Measurements from ENCODE around the gene PCP4L1. TPM values are rescaled to one million over a fixed set of nuclear protein-coding genes. Genes with fewer than 3 reads are reported as not detected.

The PCP4L1 gene
- total RNA-seq (not detected), polyA plus RNA-seq (under 1 TPM in 1 of 2 donors, not detected in 1; 0.15 TPM), total RNA-seq (not detected)

DNA sequence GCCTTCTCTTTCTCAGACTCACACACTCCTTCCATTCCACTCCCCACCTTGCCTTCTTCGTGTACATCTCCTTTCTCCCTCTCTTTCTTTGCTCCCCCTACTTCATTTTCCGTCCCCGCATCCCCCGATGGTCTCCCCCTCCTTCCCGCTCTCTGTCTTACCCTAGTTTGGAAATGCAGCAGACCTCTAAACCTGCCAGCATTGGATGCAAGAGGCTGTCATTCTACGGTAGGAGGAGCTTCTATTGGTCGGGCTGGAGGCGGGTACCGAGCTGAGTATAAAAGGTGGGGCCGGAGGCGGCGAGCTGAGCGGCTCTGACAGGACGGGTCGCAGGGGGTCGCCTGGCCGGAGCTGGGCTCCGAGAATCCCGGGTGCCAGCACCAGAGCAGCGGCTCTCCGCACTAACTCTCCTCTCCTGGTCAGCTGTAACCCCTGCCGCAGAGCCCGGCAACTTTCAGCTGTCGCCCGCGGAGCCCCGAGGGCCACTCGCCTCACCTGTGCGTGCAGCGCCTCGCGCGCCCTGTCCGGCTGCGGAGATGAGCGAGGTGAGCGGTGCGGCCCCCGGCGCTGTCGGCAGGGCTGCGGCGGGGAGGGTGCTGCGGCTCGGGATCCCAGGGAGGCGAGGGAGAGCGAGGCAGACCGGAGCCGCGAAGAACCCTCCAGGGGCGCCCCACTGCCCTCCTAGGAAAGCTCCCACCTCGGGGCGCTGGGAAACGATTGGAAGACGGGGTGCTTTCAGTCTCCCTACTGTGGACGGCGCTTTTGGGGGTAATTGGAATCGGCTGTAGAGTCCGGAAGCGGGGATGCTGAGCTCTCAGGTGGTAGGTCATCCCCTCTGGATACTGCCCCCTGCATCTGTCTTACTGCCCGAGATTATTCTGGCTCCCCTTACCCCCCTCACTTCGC, at the start of gene PCP4L1:
TSS of gene PCP4L1 (plus strand) at position 307 of the 906 bp plus-strand sequence. CDS start at position 537, 230 bp downstream.
- no peak within 1 kb of the TSS for H3K27ac ChIP-seq (ENCODE audit: low read depth, low read length)
- peaks cover 0 to 13% of the 10 kb centered on the region in 2 donors for H3K27me3 ChIP-seq (ENCODE audit: control insufficient read depth in 2 of 2, insufficient read depth in 2 of 2, low read length in 2 of 2)
- Mint-ChIP-seq H3K4me1 (peaks cover 6 to 24% (median 19%) of the 10 kb centered on the region in 7 donors), H3K36me3 (peaks cover 8 to 15% (median 14%) of the 10 kb centered on the region in 5 donors), H3K27me3 (peaks cover 51 to 71% (median 60%) of the 10 kb centered on the region in 5 donors), H3K9me3 (peaks cover 8 to 34% (median 25%) of the 10 kb centered on the region in 11 donors), H3K27ac (no peak within 1 kb of the TSS), H3K4me3 (peak within 1 kb of the TSS; percentile 60 to 93 (median 79))
- H3K4me3 ChIP-seq (ENCODE audit: low read length): peak within 1 kb of the TSS; percentile 43
- no peaks in the 10 kb centered on the region for H3K36me3 ChIP-seq (ENCODE audit: control insufficient read depth in 2 of 3, insufficient read depth in 3 of 3, low read length in 3 of 3)
- POLR2A ChIA-PET: no interaction called here
- H3K9me3 ChIP-seq (ENCODE audit: control insufficient read depth in 2 of 3, low read length in 3 of 3): peaks cover 0 to 10% (median 0%) of the 10 kb centered on the region in 3 experiments
- ATAC-seq: peak; percentile 68
- CTCF ChIA-PET: interaction anchor here (1.0 kb wide), 1 partner anchor 123 kb away, joined by 3 read pairs; no protein-coding TSS in a partner anchor
- intact Hi-C loops (cut with micrococcal nuclease): no loop called here
- H3K4me1 ChIP-seq (ENCODE audit: control insufficient read depth in 2 of 2, insufficient read depth in 2 of 2, low read length in 2 of 2): peaks cover 0 to 4% of the 10 kb centered on the region in 2 donors
- DNase-seq: peak in 8 of 9 donors; percentile 5 to 38 (median 26)

GRCh38 chr1:161209790-161210409, 48.6 kb upstream of the PCP4L1 start:
- peak overlapping the region in 8 of 9 donors; percentile 60 to 89 (median 66) for H3K27ac Mint-ChIP-seq
- Histone ChIP-seq H3K9me3 (ENCODE audit: control insufficient read depth in 2 of 3, low read length in 3 of 3) (no peaks in the 10 kb centered on the region), H3K4me3 (ENCODE audit: low read length) (no peak overlapping the region), H3K36me3 (ENCODE audit: control insufficient read depth in 2 of 3, insufficient read depth in 3 of 3, low read length in 3 of 3) (peaks cover 32 to 83% (median 45%) of the 10 kb centered on the region in 3 experiments), H3K27me3 (ENCODE audit: control insufficient read depth in 2 of 2, insufficient read depth in 2 of 2, low read length in 2 of 2) (no peaks in the 10 kb centered on the region), H3K27ac (ENCODE audit: low read depth, low read length) (peak overlapping the region; percentile 27), H3K4me1 (ENCODE audit: control insufficient read depth in 2 of 2, insufficient read depth in 2 of 2, low read length in 2 of 2) (peaks cover 0 to 31% of the 10 kb centered on the region in 2 donors)
- no peak overlapping the region for H3K4me3 Mint-ChIP-seq
- peaks cover 22 to 60% (median 43%) of the 10 kb centered on the region in 5 donors for H3K36me3 Mint-ChIP-seq
- peaks cover 12 to 49% (median 41%) of the 10 kb centered on the region in 7 donors for H3K4me1 Mint-ChIP-seq
- CTCF ChIA-PET: interaction anchor here (0.6 to 6.9 kb wide), 14 partner anchors 8 to 174 kb away, joined by 3 to 74 read pairs (median 8); partner anchors contain the start of genes ADAMTS4, APOA2, NDUFS2 and TOMM40L
- DNase-seq: peak; percentile 53 to 79 (median 73)
- POLR2A ChIA-PET: interaction anchor here (1.4 to 29.1 kb wide), 4 partner anchors 7 to 80 kb away, joined by 4 to 508 read pairs (median 9); partner anchors contain the start of genes APOA2, FCER1G, NDUFS2 and TOMM40L
- intact Hi-C loops (cut with micrococcal nuclease): loop anchor here (1.0 kb wide), 6 partner anchors 15 to 172 kb away; partner anchors contain the start of gene PPOX (in 1 of the 2)
- H3K9me3 Mint-ChIP-seq: no peaks in the 10 kb centered on the region
- ATAC-seq: peak; percentile 98
- no peaks in the 10 kb centered on the region for H3K27me3 Mint-ChIP-seq

- H3K4me3 Mint-ChIP-seq: no peak overlapping the region
- intact Hi-C loops (cut with micrococcal nuclease): no loop called here
- no peak overlapping the region for H3K27ac ChIP-seq (ENCODE audit: low read depth, low read length)
- no peaks in the 10 kb centered on the region for H3K27me3 ChIP-seq (ENCODE audit: control insufficient read depth in 2 of 2, insufficient read depth in 2 of 2, low read length in 2 of 2)
- peak overlapping the region in 5 of 9 donors; percentile 30 to 99 (median 78) for H3K27ac Mint-ChIP-seq
- H3K9me3 ChIP-seq (ENCODE audit: control insufficient read depth in 2 of 3, low read length in 3 of 3): no peaks in the 10 kb centered on the region
- peaks cover 34 to 61% (median 50%) of the 10 kb centered on the region in 7 donors for H3K4me1 Mint-ChIP-seq
- POLR2A ChIA-PET: interaction anchor here (16.8 kb wide), 1 partner anchor 15 kb away, joined by 508 read pairs; the partner anchor contains the start of genes ADAMTS4 and NDUFS2
- no peak for DNase-seq
- H3K4me1 ChIP-seq (ENCODE audit: control insufficient read depth in 2 of 2, insufficient read depth in 2 of 2, low read length in 2 of 2): peaks cover 0 to 39% of the 10 kb centered on the region in 2 donors
- H3K27me3 Mint-ChIP-seq: no peaks in the 10 kb centered on the region
- H3K9me3 Mint-ChIP-seq: no peaks in the 10 kb centered on the region
- CTCF ChIA-PET: interaction anchor here (6.9 kb wide), 1 partner anchor 12 kb away, joined by 74 read pairs; the partner anchor contains the start of gene TOMM40L
- peaks cover 24 to 55% (median 24%) of the 10 kb centered on the region in 3 experiments for H3K36me3 ChIP-seq (ENCODE audit: control insufficient read depth in 2 of 3, insufficient read depth in 3 of 3, low read length in 3 of 3)
- H3K36me3 Mint-ChIP-seq: peaks cover 14 to 44% (median 33%) of the 10 kb centered on the region in 5 donors
- H3K4me3 ChIP-seq (ENCODE audit: low read length): no peak overlapping the region
- no peak for ATAC-seq
Observed at GRCh38 chr1:161214369-161214768, 44.2 kb upstream of the PCP4L1 start.

DNA sequence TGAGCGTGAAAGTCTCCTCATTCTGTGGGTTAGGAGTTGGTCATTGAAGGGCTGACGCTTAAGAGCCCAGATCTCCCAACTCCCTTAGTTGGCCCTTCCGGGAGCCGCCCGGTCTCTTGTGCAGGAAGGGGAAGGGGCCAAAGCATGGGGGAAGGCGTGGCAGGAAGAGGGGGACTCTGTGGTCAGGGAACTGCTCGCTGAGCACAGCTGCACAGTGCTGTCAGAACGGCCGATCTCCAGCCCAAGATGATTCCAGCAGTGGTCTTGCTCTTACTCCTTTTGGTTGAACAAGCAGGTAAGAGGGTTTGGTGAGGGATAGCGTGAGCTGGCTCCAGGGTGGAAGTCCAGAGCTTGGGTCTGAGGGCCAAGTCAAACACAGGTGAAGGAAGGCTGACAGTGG, 43.5 kb upstream of the PCP4L1 start, which contains the start of gene FCER1G:
TSS of gene FCER1G (plus strand) at position 220 of the 400 bp plus-strand sequence. CDS start at position 247, 27 bp downstream.
- Histone ChIP-seq H3K27me3 (ENCODE audit: control insufficient read depth in 2 of 2, insufficient read depth in 2 of 2, low read length in 2 of 2) (no peaks in the 10 kb centered on the region), H3K9me3 (ENCODE audit: control insufficient read depth in 2 of 3, low read length in 3 of 3) (no peaks in the 10 kb centered on the region), H3K27ac (ENCODE audit: low read depth, low read length) (no peak within 1 kb of the TSS), H3K4me3 (ENCODE audit: low read length) (no peak within 1 kb of the TSS), H3K36me3 (ENCODE audit: control insufficient read depth in 2 of 3, insufficient read depth in 3 of 3, low read length in 3 of 3) (peaks cover 19 to 48% (median 22%) of the 10 kb centered on the region in 3 experiments), H3K4me1 (ENCODE audit: control insufficient read depth in 2 of 2, insufficient read depth in 2 of 2, low read length in 2 of 2) (peaks cover 0 to 39% of the 10 kb centered on the region in 2 donors)
- no peaks in the 10 kb centered on the region for H3K27me3 Mint-ChIP-seq
- peak within 1 kb of the TSS; percentile 63 to 99 (median 78) for H3K27ac Mint-ChIP-seq
- ChIA-PET POLR2A (interaction anchor here (0.8 to 16.8 kb wide), 4 partner anchors 9 to 585 kb away, joined by 3 to 508 read pairs (median 11); partner anchors contain the start of genes ADAMTS4, NDUFS2 and TOMM40L), CTCF (interaction anchor here (0.8 to 2.7 kb wide), 2 partner anchors 10 to 76 kb away, joined by 7 to 24 read pairs; partner anchors contain the start of gene TOMM40L)
- intact Hi-C loops (cut with micrococcal nuclease): no loop called here
- H3K36me3 Mint-ChIP-seq: peaks cover 8 to 37% (median 25%) of the 10 kb centered on the region in 5 donors
- peaks cover 32 to 61% (median 50%) of the 10 kb centered on the region in 7 donors for H3K4me1 Mint-ChIP-seq
- peak; percentile 51 for ATAC-seq
- peak within 1 kb of the TSS in 7 of 10 donors; percentile 18 to 83 (median 44) for H3K4me3 Mint-ChIP-seq
- H3K9me3 Mint-ChIP-seq: no peaks in the 10 kb centered on the region
- DNase-seq: no peak

DNA sequence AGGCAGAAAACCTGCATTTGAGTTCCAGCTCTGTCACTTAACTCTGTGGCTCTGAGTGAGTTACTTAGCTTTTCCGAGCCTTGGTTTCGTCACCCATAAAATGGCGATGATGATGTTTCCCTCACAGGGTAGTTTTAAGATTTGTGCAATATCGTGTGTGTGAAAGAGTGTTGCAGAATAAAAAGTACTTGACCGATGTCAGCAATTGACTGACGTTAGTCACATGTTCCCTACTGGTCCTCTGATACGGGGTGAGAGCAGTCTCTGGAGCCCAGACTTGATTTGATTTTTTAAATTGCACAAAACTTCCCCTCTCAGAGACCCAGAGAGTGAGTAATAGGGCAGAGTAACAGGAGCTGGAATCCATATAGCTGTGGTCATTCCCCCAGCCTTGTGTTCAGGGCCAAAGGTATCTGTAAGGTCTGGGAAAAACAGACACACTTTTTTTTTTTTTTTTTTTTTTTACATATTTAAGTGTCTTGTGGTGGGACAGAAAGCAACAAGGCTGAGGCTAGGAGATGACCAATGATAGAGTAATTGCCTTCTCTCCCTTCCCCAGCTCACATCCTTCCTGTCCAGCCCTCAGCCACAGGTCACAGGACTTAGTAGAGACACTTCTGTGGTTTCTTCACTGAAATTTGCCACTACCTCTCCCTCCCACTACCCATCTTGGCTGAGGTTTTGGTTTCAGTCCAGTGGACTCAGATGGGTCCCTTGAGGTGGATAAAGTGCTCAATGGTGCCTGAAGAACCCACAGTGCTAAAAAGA, 41.4 kb upstream of the PCP4L1 start:
- Histone ChIP-seq H3K36me3 (ENCODE audit: control insufficient read depth in 2 of 3, insufficient read depth in 3 of 3, low read length in 3 of 3) (peaks cover 3 to 28% (median 9%) of the 10 kb centered on the region in 3 experiments), H3K4me1 (ENCODE audit: control insufficient read depth in 2 of 2, insufficient read depth in 2 of 2, low read length in 2 of 2) (peaks cover 0 to 45% of the 10 kb centered on the region in 2 donors), H3K27me3 (ENCODE audit: control insufficient read depth in 2 of 2, insufficient read depth in 2 of 2, low read length in 2 of 2) (no peaks in the 10 kb centered on the region), H3K9me3 (ENCODE audit: control insufficient read depth in 2 of 3, low read length in 3 of 3) (no peaks in the 10 kb centered on the region), H3K4me3 (ENCODE audit: low read length) (no peak overlapping the region), H3K27ac (ENCODE audit: low read depth, low read length) (peak overlapping the region; percentile 52)
- Mint-ChIP-seq H3K27ac (peak overlapping the region; percentile 51 to 99 (median 91)), H3K4me1 (peaks cover 31 to 64% (median 54%) of the 10 kb centered on the region in 7 donors), H3K36me3 (peaks cover 3 to 24% (median 18%) of the 10 kb centered on the region in 5 donors), H3K4me3 (peak overlapping the region in 7 of 10 donors; percentile 8 to 73 (median 67)), H3K9me3 (no peaks in the 10 kb centered on the region), H3K27me3 (no peaks in the 10 kb centered on the region)
- POLR2A ChIA-PET: interaction anchor here (0.8 to 16.8 kb wide), 7 partner anchors 9 to 172 kb away, joined by 3 to 508 read pairs (median 8); partner anchors contain the start of genes ADAMTS4, NDUFS2, SDHC and TOMM40L
- CTCF ChIA-PET: interaction anchor here (0.7 to 3.8 kb wide), 7 partner anchors 8 to 97 kb away, joined by 3 to 24 read pairs (median 4); partner anchors contain the start of genes PPOX, SDHC and TOMM40L
- intact Hi-C loops (cut with micrococcal nuclease): no loop called here
- ATAC-seq (peak; percentile 82), DNase-seq (no peak)
